Breast epithelium (tissue), 3 donors: ENCODE data around the gene UIMC1.

ENCODE experiments used
- CTCF ChIP-seq, 3 donors: fragments of 450-650 bp; IDR thresholded peaks; one replicate each; pipeline ENCODE4 v1.5.1; 2016 to 2017; ENCODE audit warnings: antibody characterized with exemption in 3 of 3, mild to moderate bottlenecking in 3 of 3, moderate library complexity in 3 of 3
- POLR2A ChIP-seq: fragments of 450-650 bp; IDR thresholded peaks from one replicate; pipeline ENCODE4 v1.6.1; 2016; ENCODE audit warnings: antibody characterized with exemption, mild to moderate bottlenecking, moderate library complexity
- POLR2AphosphoS5 ChIP-seq, 3 donors: sonication (generic); formaldehyde crosslinking; IDR thresholded peaks; one replicate each; pipeline ENCODE4 v1.6.1; 2017; ENCODE audit warnings: antibody characterized with exemption in 3 of 3

- TF ChIP-seq POLR2A = no peak
- TF ChIP-seq CTCF (IDR thresholded peaks at IDR 0.05) = no peak
- no peak for TF ChIP-seq POLR2AphosphoS5 (IDR thresholded peaks at IDR 0.05)
These were observed 29.9 kb upstream of the UIMC1 start for GRCh38 chr5:177036443-177036842.
